Endodermal cell (in vitro differentiated cells): Measurements from ENCODE around the gene FFAR3. TPM values are rescaled to one million over a fixed set of nuclear protein-coding genes. Genes with fewer than 3 reads are reported as not detected.
A peak's percentile ranks its signal among the peaks of the same experiment; 100 is the strongest.

ENCODE experiments used
- DNase-seq: peaks from one replicate; pipeline ENCODE4 v3.0.0-alpha.2; 2017
- H3K27ac ChIP-seq: 2 replicates; pipeline ENCODE4 v1.5.1; 2013; ENCODE audit warnings: mild to moderate bottlenecking, low read depth, low read length, moderate library complexity
- H3K27me3 ChIP-seq: 2 replicates; pipeline ENCODE4 v1.6.1; 2013; ENCODE audit warnings: mild to moderate bottlenecking, low read length, moderate library complexity; ENCODE audit not compliant: insufficient read depth, control insufficient read depth, poor library complexity, severe bottlenecking
- H3K36me3 ChIP-seq: 2 replicates; pipeline ENCODE4 v1.7.0; 2013; ENCODE audit warnings: mild to moderate bottlenecking, low read length, moderate library complexity; ENCODE audit not compliant: control insufficient read depth, insufficient read depth
- H3K4me1 ChIP-seq: one replicate; pipeline ENCODE4 v1.7.0; 2013; ENCODE audit warnings: low read length; ENCODE audit not compliant: control insufficient read depth, insufficient read depth
- H3K4me3 ChIP-seq: 2 replicates; pipeline ENCODE4 v1.5.1; 2013; ENCODE audit warnings: mild to moderate bottlenecking, low read length, moderate library complexity
- H3K9ac ChIP-seq: 2 replicates; pipeline ENCODE4 v1.6.1; 2013; ENCODE audit warnings: mild to moderate bottlenecking, low read length, moderate library complexity; ENCODE audit not compliant: poor library complexity, severe bottlenecking; ENCODE audit errors: extremely low read depth
- H3K9me3 ChIP-seq: 2 replicates; pipeline ENCODE4 v1.6.1; 2013; ENCODE audit warnings: mild to moderate bottlenecking, low read length, moderate library complexity; ENCODE audit not compliant: control insufficient read depth
- H3K27ac Mint-ChIP-seq: 2 replicates; pipeline ENCODE4 v1.8.0; 2020; ENCODE audit warnings: mixed read lengths
- H3K27me3 Mint-ChIP-seq: 2 replicates; pipeline ENCODE4 v1.8.0; 2021; ENCODE audit warnings: mild to moderate bottlenecking, mixed read lengths; ENCODE audit not compliant: insufficient read depth
- H3K36me3 Mint-ChIP-seq: 2 replicates; pipeline ENCODE4 v1.8.0; 2020; ENCODE audit warnings: low read depth, mixed read lengths
- H3K4me1 Mint-ChIP-seq: 2 replicates; pipeline ENCODE4 v1.8.0; 2020; ENCODE audit warnings: mixed read lengths
- H3K4me3 Mint-ChIP-seq: 2 replicates; pipeline ENCODE4 v1.8.0; 2020; ENCODE audit warnings: mild to moderate bottlenecking, moderate library complexity, mixed read lengths
- H3K9me3 Mint-ChIP-seq: 2 replicates; pipeline ENCODE4 v1.8.0; 2020; ENCODE audit warnings: mild to moderate bottlenecking, mixed read lengths
- WGBS, 2 experiments: methylation state at CpG; one replicate each; pipeline versions ENCODE4 v1.1.5 to v1.1.7; 2013; ENCODE audit warnings: missing lambda C conversion rate in 2 of 2, mixed read lengths in 1 of 2; ENCODE audit not compliant: insufficient coverage in 1 of 2, insufficient read length in 1 of 2; 5-methylcytosine and 5-hydroxymethylcytosine counted together
- total RNA-seq, 2 donors: library from RNA; stranded (reverse); fragmentation: NEBNext Ultra II Directional in 1 of 2; extraction: Animal tissue kit (Norgen Biotek cat#: 25700) in 1 of 2; gene quantifications; 2 replicates in 1 of 2; 3 replicates in 1 of 2; pipeline ENCODE4 v1.2.1, GENCODE V29; 2021
- TF ChIP-seq, protein P1 (sequence below): fragments of 200-600 bp; sonication (generic); conservative IDR thresholded peaks from 2 replicates; pipeline ENCODE4 v1.5.0; 2021; ENCODE audit warnings: antibody characterized with exemption, mild to moderate bottlenecking

Gene FFAR3
- total RNA-seq, 2 donors from 2014 or later: not detected

DNA sequence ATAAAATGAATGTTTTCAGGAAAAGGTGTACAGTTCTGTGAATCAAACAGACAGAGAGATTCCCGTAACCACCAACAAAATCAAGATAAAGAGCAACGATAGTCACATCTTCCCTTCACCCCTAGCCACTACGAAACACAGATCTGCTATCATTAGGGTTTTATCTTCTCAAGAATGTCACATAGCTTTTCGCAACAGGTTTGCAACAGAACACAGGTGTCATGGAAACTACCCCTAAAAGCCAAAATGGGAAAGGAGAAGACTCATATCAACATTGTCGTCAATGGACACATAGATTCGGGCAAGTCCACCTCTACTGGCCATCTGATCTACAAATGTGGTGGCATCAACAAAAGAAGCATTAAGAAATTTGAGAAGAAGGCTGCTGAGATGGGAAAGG lies 23.7 kb downstream of the FFAR3 start:
- peaks cover 41% of the 10 kb centered on the region for H3K9me3 ChIP-seq
- no peak overlapping the region for H3K27ac Mint-ChIP-seq
- H3K27me3 Mint-ChIP-seq: peaks cover 14% of the 10 kb centered on the region
- DNase-seq: peak; percentile 5
- no peak overlapping the region for H3K4me3 Mint-ChIP-seq
- H3K4me1 Mint-ChIP-seq: no peaks in the 10 kb centered on the region
- no peaks in the 10 kb centered on the region for H3K4me1 ChIP-seq
- no peaks in the 10 kb centered on the region for H3K27me3 ChIP-seq
- TF ChIP-seq, protein P1, sequence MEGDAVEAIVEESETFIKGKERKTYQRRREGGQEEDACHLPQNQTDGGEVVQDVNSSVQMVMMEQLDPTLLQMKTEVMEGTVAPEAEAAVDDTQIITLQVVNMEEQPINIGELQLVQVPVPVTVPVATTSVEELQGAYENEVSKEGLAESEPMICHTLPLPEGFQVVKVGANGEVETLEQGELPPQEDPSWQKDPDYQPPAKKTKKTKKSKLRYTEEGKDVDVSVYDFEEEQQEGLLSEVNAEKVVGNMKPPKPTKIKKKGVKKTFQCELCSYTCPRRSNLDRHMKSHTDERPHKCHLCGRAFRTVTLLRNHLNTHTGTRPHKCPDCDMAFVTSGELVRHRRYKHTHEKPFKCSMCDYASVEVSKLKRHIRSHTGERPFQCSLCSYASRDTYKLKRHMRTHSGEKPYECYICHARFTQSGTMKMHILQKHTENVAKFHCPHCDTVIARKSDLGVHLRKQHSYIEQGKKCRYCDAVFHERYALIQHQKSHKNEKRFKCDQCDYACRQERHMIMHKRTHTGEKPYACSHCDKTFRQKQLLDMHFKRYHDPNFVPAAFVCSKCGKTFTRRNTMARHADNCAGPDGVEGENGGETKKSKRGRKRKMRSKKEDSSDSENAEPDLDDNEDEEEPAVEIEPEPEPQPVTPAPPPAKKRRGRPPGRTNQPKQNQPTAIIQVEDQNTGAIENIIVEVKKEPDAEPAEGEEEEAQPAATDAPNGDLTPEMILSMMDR: no peak
- H3K4me3 ChIP-seq: no peak overlapping the region
- H3K36me3 Mint-ChIP-seq: peaks cover 2% of the 10 kb centered on the region
- peaks cover 61% of the 10 kb centered on the region for H3K9me3 Mint-ChIP-seq
- 93% methylated on average over 6 of the region's 6 CpGs for WGBS, 2 experiments
- no peak overlapping the region for H3K9ac ChIP-seq
- no peak overlapping the region for H3K27ac ChIP-seq
- H3K36me3 ChIP-seq: no peaks in the 10 kb centered on the region

DNA sequence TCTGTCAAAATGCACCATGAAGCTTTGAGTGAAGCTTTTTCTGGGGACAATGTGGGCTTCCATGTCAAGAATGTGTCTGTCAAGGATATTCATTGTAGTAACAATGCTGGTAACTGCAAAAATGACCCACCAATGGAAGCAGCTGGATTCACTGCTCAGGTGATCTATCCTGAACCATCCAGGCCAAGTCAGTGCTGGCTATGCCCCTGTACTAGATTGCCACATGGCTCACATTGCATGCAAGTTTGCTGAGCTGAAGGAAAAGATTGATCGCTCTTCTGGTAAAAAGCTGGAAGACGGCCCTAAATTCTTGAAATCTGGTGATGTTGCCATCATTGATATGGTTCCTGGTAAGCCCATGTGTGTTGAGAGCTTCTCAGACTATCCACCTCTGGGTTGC lies 25.3 kb downstream of the FFAR3 start:
- Mint-ChIP-seq H3K9me3 (peaks cover 68% of the 10 kb centered on the region), H3K4me3 (no peak overlapping the region), H3K36me3 (peaks cover 6% of the 10 kb centered on the region), H3K27me3 (peaks cover 14% of the 10 kb centered on the region), H3K27ac (no peak overlapping the region), H3K4me1 (no peaks in the 10 kb centered on the region)
- H3K27me3 ChIP-seq: no peaks in the 10 kb centered on the region
- no peaks in the 10 kb centered on the region for H3K4me1 ChIP-seq
- no peak overlapping the region for H3K27ac ChIP-seq
- H3K36me3 ChIP-seq: no peaks in the 10 kb centered on the region
- peaks cover 57% of the 10 kb centered on the region for H3K9me3 ChIP-seq
- no peak overlapping the region for H3K9ac ChIP-seq
- TF ChIP-seq, protein P1: no peak
- 92 to 100% methylated on average over 2 of the region's 2 CpGs for whole genome bisulfite sequencing, 2 experiments
- no peak overlapping the region for H3K4me3 ChIP-seq
- DNase-seq: no peak

DNA sequence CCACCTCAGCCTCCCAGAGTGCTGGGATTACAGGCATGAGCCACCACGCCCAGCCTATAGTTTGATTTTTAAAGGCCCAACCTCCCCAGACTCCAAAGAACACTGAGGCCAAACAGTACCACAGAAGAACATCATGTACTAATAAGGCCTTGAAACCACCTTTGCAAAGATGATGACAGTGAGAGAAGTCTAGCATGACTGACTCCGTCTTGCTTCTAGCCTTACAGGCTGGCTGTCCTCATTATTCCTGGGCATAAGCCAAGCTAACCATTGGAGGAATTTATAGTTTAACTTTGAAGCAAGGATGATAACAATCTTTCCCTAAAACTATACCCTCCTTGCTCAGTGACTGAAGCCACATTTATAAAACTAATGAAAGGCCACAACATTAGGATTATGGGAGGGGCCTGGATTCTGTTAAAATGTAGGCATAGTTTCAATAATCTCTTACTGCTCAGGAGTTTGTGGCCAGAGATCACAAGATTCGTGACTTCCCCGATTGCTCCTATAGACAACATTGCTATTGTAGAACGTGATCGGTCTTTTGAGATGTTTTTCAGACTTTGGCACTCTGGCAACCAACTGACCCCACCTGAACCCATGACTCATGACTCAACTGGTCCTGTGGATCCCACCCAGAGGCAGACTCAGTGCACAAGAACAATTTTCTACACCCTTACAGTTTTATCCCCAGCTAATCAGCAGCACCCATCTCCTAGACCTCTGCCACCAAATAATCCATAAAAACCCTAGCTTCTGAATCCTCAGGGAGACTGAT lies 30.2 kb downstream of the FFAR3 start:
- peaks cover 1% of the 10 kb centered on the region for H3K27me3 Mint-ChIP-seq
- H3K27me3 ChIP-seq: no peaks in the 10 kb centered on the region
- H3K27ac ChIP-seq: no peak overlapping the region
- TF ChIP-seq, protein P1: no peak
- no peak overlapping the region for H3K27ac Mint-ChIP-seq
- no peak overlapping the region for H3K4me3 Mint-ChIP-seq
- H3K4me1 ChIP-seq: no peaks in the 10 kb centered on the region
- DNase-seq: no peak
- peak overlapping the region; percentile 78 for H3K4me3 ChIP-seq
- peaks cover 9% of the 10 kb centered on the region for H3K36me3 Mint-ChIP-seq
- no peaks in the 10 kb centered on the region for H3K36me3 ChIP-seq
- H3K9me3 Mint-ChIP-seq: peaks cover 72% of the 10 kb centered on the region
- no peaks in the 10 kb centered on the region for H3K4me1 Mint-ChIP-seq
- H3K9me3 ChIP-seq: peaks cover 56% of the 10 kb centered on the region
- 95% methylated on average over 6 of the region's 6 CpGs for WGBS, 2 experiments
- H3K9ac ChIP-seq: no peak overlapping the region
